Heart left ventricle (tissue), 16 donors: ENCODE measurements around the gene MRPS15. TPM values are rescaled to one million over a fixed set of nuclear protein-coding genes. Genes with fewer than 3 reads are reported as not detected.

ENCODE experiments used
- ATAC-seq, 4 donors: fragments of 200-7000 bp; cut with Tn5 transposase; one replicate each; pipeline ENCODE4 v1.9.1; 2020 to 2022; ENCODE audit warnings: moderate library complexity in 4 of 4, mild to moderate bottlenecking in 3 of 4, moderate number of reproducible peaks in 1 of 4
- DNase-seq, 5 donors: peaks; one replicate each; pipeline ENCODE4 v3.0.0-alpha.2; 2020
- H3K27ac ChIP-seq, 12 donors: fragments of 200-600 bp; sonication (generic) in 4 of 12; one replicate each; pipeline versions ENCODE4 v1.5.0 to v1.8.0; 2016 to 2022; ENCODE audit warnings: mild to moderate bottlenecking in 2 of 12
- H3K27me3 ChIP-seq, 9 donors: fragments of 200-600 bp; sonication (generic) in 2 of 9; one replicate each; pipeline versions ENCODE4 v1.5.1 to v1.8.0; 2016 to 2022; ENCODE audit warnings: mild to moderate bottlenecking in 3 of 9
- H3K36me3 ChIP-seq, 9 donors: fragments of 200-600 bp; sonication (generic) in 2 of 9; one replicate each; pipeline versions ENCODE4 v1.5.0 to v1.8.0; 2018 to 2022; ENCODE audit warnings: mild to moderate bottlenecking in 2 of 9
- H3K4me1 ChIP-seq, 12 donors: fragments of 200-600 bp; sonication (generic) in 4 of 12; one replicate each; pipeline versions ENCODE4 v1.5.0 to v1.8.0; 2016 to 2022; ENCODE audit warnings: mild to moderate bottlenecking in 3 of 12
- H3K4me3 ChIP-seq, 12 donors: fragments of 200-600 bp; sonication (generic) in 4 of 12; one replicate each; pipeline versions ENCODE4 v1.5.0 to v1.8.0; 2017 to 2022; ENCODE audit warnings: mild to moderate bottlenecking in 9 of 12, moderate library complexity in 4 of 12
- H3K9me3 ChIP-seq, 12 donors: fragments of 200-600 bp; sonication (generic) in 4 of 12; one replicate each; pipeline versions ENCODE4 v1.5.0 to v1.8.0; 2016 to 2022; ENCODE audit warnings: mild to moderate bottlenecking in 1 of 12
- POLR2A ChIP-seq, 2 donors: fragments of 450-650 bp; IDR thresholded peaks; one replicate each; pipeline ENCODE4 v1.6.1; 2017; ENCODE audit warnings: antibody characterized with exemption in 2 of 2, mild to moderate bottlenecking in 2 of 2, moderate library complexity in 2 of 2
- WGBS, 4 donors: extraction: QIAGEN DNeasy Blood & Tissue Kit in 2 of 4; methylation state at CpG; one replicate each; pipeline versions ENCODE4 v1.1.5 to v1.1.7; 2013 to 2018; 5-methylcytosine and 5-hydroxymethylcytosine counted together
- intact Hi-C, 10 donors: fragments of 100-400 bp; cut with DNase I; formaldehyde crosslinking; loops; one replicate each; pipeline versions ENCODE4 v1.11.1 to v1.14.2; 2022
- polyA plus RNA-seq, 2 donors: library from polyadenylated mRNA; stranded (reverse); fragments of 200-250 nt; gene quantifications; one replicate each; pipeline ENCODE4 v1.2.3, GENCODE V29; 2013
- total RNA-seq, 9 donors: library from RNA; depleted of rRNA in 2 of 9; stranded (reverse); fragments of >200 nt in 2 of 9; fragmentation: NEBNext Ultra II Directional in 3 of 9; extraction: Animal tissue kit (Norgen Biotek cat#: 25700) in 3 of 9; gene quantifications; one replicate each; pipeline versions ENCODE4 v1.1.0 to v1.2.4, GENCODE V29; 2016 to 2023
- TF ChIP-seq, protein P1 (sequence below), 12 donors: fragments of 200-600 bp; sonication (generic) in 4 of 12; IDR thresholded peaks; one replicate each; pipeline versions ENCODE4 v1.5.0 to v1.8.0; 2018 to 2022; ENCODE audit warnings: antibody characterized with exemption in 12 of 12, mild to moderate bottlenecking in 5 of 12
- donor health status: ischemic (EF 13 %, LVEDD 7.1; RV severe dilation, severe dysfunction).
- donor health status: healthy with polysubstance abuse.
- donor health status: DM: no; HTN: yes; CAD: no.
- donor health status: DM: no; HTN: no; CAD: no.
- donor health status: ischemic (EF 25% LVEDD 6.9; RV normal size, moderate dysfunction).
- donor health status: ischemic (EF 25% LVEDD 5.7; RV mildly dilated, moderate dysfunction).
- donor health status: healthy.
- donor health status: DM: yes; HTN: yes; CAD: no.
- donor health status: ischemic (EF 35%, LVEDD 5.7; RV mildly dilated, moderate dysfunction).
- donor health status: nonischemic (EF 11% LVEDD 7.7; RV severe dilation, severe dysfunction).
- donor health status: DM: yes; HTN: yes; CAD: no.
- donor health status: PGD.
- donor health status: ischemic (EF 29% LVEDD 5.4; RV normal size, mild dysfunction).
- donor health status: nonischemic (EF 23%, LVEDD 6.1; RV moderate dilation, normal function).

Gene MRPS15
- total and polyA plus RNA-seq, 11 donors: 83.5 to 396 (median 108) TPM

DNA sequence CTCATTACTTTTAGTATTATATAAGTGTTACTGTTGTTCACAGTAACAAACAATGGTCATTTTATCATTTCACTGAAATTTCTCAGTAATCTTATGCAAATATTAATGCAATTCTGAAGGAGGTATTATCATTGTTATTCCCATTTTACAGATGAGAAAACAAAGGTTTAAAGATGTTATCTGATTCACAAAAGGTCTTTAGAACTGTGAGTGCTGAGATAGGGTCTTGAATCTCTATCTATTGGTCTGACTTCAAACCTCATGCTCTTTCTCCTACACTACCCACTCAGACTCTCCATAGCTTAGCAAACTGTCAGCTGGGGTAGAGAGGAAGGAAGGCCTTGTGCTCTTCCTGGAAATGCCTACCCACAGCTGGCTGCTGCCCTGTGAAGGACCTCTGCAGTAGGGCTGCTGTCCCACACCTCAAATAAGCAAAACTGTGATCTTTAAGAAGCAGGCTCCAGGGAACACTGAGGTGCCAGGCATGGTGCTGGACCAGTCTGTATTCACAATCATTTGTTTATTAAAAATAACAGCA, 7.7 kb downstream of the MRPS15 start:
- no peak for TF ChIP-seq POLR2A (IDR thresholded peaks at IDR 0.05)
- TF ChIP-seq, protein P1, sequence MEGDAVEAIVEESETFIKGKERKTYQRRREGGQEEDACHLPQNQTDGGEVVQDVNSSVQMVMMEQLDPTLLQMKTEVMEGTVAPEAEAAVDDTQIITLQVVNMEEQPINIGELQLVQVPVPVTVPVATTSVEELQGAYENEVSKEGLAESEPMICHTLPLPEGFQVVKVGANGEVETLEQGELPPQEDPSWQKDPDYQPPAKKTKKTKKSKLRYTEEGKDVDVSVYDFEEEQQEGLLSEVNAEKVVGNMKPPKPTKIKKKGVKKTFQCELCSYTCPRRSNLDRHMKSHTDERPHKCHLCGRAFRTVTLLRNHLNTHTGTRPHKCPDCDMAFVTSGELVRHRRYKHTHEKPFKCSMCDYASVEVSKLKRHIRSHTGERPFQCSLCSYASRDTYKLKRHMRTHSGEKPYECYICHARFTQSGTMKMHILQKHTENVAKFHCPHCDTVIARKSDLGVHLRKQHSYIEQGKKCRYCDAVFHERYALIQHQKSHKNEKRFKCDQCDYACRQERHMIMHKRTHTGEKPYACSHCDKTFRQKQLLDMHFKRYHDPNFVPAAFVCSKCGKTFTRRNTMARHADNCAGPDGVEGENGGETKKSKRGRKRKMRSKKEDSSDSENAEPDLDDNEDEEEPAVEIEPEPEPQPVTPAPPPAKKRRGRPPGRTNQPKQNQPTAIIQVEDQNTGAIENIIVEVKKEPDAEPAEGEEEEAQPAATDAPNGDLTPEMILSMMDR (IDR thresholded peaks at IDR 0.05): no peak
- H3K27ac ChIP-seq: no peak overlapping the region
- intact Hi-C loops: no loop called here
- no peak overlapping the region for H3K4me3 ChIP-seq
- no peaks in the 10 kb centered on the region for H3K27me3 ChIP-seq
- DNase-seq: no peak
- ATAC-seq: no peak
- peaks cover 0 to 29% (median 0%) of the 10 kb centered on the region in 12 donors for H3K4me1 ChIP-seq
- no peaks in the 10 kb centered on the region for H3K9me3 ChIP-seq
- peaks cover 3 to 75% (median 69%) of the 10 kb centered on the region in 9 donors for H3K36me3 ChIP-seq

DNA sequence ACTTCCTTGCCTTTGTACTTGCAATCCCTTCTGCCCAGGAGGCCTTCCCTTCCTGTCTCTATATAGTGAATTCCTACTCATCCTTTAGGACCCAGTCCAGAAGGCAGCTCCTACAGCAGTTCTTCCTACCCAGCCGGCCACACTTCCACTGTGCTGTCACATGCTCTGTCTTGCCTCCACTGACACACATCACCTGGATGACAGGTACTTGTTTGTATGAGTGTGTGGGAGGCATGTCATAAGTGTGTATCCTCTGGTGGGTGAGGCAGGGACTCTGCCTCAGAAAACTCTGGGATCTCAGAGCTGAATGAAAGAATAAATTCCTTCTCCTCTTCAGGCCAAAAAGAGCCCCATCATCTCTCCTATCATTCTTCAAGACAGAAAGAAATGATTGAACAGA, 8.8 kb downstream of the MRPS15 start:
- ATAC-seq (no peak), DNase-seq (no peak)
- H3K4me1 ChIP-seq: peaks cover 0 to 35% (median 5%) of the 10 kb centered on the region in 12 donors
- H3K27ac ChIP-seq: no peak overlapping the region
- TF ChIP-seq POLR2A (IDR thresholded peaks at IDR 0.05): no peak
- TF ChIP-seq, protein P1 (IDR thresholded peaks at IDR 0.05): no peak
- intact Hi-C loops: no loop called here
- no peak overlapping the region for H3K4me3 ChIP-seq
- peaks cover 0 to 65% (median 58%) of the 10 kb centered on the region in 9 donors for H3K36me3 ChIP-seq
- H3K9me3 ChIP-seq: no peaks in the 10 kb centered on the region
- H3K27me3 ChIP-seq: no peaks in the 10 kb centered on the region
- WGBS, 4 donors: 50 to 63% (median 63%) methylated on average over 1 of the region's 1 CpG

DNA sequence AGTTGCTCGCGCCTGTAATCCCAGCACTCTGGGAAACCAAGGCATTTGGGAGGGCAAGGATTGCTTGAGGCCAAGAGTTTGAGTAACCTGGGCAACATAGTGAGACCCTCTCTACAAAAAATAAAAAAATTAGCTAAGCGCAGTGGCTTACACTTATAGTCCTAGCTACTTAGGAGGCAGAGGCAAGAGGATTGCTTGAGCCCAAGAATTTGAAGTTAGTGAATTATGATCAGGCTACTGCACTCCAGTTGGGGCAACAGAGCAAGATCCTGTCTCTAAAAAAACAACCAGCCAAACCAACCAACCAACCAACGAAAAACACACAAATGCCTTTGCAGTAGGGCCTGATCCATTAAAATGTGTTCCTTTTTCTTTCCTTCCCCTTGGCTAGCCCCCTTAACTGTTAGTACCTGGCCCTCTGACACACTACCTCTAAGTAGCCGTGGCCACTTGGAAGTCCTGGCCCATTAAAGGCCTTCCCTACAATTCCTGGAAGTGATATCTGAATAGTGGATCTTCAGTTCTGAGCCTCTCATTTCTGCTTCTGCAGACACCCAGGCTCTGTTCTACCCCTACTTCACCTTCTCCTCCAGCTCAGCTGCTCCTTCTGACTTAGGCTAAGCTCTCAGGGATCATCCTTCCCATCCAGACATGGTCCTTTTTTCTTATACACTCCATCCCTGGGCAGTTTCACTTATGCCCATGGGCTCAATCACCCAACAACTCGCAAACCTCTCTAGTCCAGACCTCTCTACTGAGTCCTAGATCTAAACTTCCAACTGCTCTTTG, 10.4 kb downstream of the MRPS15 start:
- intact Hi-C loops: no loop called here
- ATAC-seq (no peak), DNase-seq (no peak)
- Histone ChIP-seq H3K9me3 (no peaks in the 10 kb centered on the region), H3K4me1 (peaks cover 0 to 45% (median 7%) of the 10 kb centered on the region in 12 donors), H3K27me3 (no peaks in the 10 kb centered on the region), H3K27ac (no peak overlapping the region), H3K36me3 (peaks cover 0 to 50% (median 43%) of the 10 kb centered on the region in 9 donors), H3K4me3 (no peak overlapping the region)
- WGBS, 4 donors: 84 to 91% (median 87%) methylated on average over 6 of the region's 6 CpGs
- TF ChIP-seq, protein P1 (IDR thresholded peaks at IDR 0.05): no peak
- TF ChIP-seq POLR2A (IDR thresholded peaks at IDR 0.05): no peak

DNA sequence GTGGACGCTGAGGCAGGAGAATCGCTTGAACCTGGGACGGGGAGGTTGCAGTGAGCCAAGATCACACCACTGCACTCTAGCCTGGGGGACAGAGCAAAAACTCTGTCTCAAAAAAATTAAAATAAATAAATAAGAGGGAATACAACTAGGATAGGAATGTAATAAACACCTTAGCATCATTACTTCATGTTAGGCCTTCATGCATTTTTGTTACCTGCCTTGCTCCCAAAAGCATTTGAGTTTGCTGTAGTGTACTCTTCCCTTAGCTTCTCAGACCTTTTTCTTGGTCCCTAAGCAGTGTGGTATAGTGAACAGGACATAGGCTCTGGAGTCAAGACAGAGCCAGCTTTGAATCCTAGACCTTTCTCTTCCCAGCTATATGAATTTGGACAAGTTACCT, 11.1 kb downstream of the MRPS15 start:
- no peak for ATAC-seq
- 92 to 97% (median 94%) methylated on average over 3 of the region's 3 CpGs for WGBS, 4 donors
- TF ChIP-seq, protein P1 (IDR thresholded peaks at IDR 0.05): no peak
- no peak for TF ChIP-seq POLR2A (IDR thresholded peaks at IDR 0.05)
- intact Hi-C loops: no loop called here
- Histone ChIP-seq H3K36me3 (peaks cover 0 to 43% (median 38%) of the 10 kb centered on the region in 9 donors), H3K9me3 (no peaks in the 10 kb centered on the region), H3K4me1 (peaks cover 0 to 40% (median 7%) of the 10 kb centered on the region in 12 donors), H3K4me3 (no peak overlapping the region), H3K27ac (no peak overlapping the region), H3K27me3 (no peaks in the 10 kb centered on the region)
- DNase-seq: no peak
